ENCODE data around the gene PLXNA2. TPM values are rescaled to one million over a fixed set of nuclear protein-coding genes. Genes with fewer than 3 reads are reported as not detected.

Gene PLXNA2
- total and polyA plus RNA-seq, 2 donors (not counting 1 experiment from before 2014, with no cell fraction given): 0.31 to 1.2 TPM

- TF ChIP-seq EZH2 (IDR thresholded peaks at IDR 0.05; ENCODE audit: borderline replicate concordance, insufficient read depth, low read depth, low read length, poor library complexity, severe bottlenecking) (no peak), CTCF (IDR thresholded peaks at IDR 0.05) (no peak)
- H3K4me3 ChIP-seq (ENCODE audit: control extremely low read depth in 1 of 5, extremely low read depth in 1 of 5, insufficient read depth in 1 of 5, low read depth in 2 of 5, low read length in 4 of 5): no peak overlapping the region
- no peak overlapping the region for H2AFZ ChIP-seq (ENCODE audit: insufficient read depth, low read depth, low read length, poor library complexity, severe bottlenecking)
- H3K4me2 ChIP-seq (replicated peaks; ENCODE audit: low read depth, low read length, poor library complexity, severe bottlenecking): no peak overlapping the region
- no peaks in the 10 kb centered on the region for H3K4me1 ChIP-seq (ENCODE audit: control insufficient read depth in 2 of 2, insufficient read depth in 2 of 2, low read length in 2 of 2)
- ChIA-PET CTCF (interaction anchor here (1.0 to 1.1 kb wide), 2 partner anchors 9 to 232 kb away, joined by 3 to 4 read pairs; no protein-coding TSS in a partner anchor), POLR2A (no interaction called here)
- intact Hi-C loops (cut with micrococcal nuclease): no loop called here
- H3K36me3 ChIP-seq (replicated peaks in 1 of 2; ENCODE audit: control extremely low read depth in 1 of 2, control insufficient read depth in 1 of 2, extremely low read depth in 1 of 2, insufficient read depth in 2 of 2, low read length in 1 of 2): no peaks in the 10 kb centered on the region
- no CpG with 5 or more reads among the region's 1 CpG for WGBS (ENCODE audit: insufficient coverage)
- Mint-ChIP-seq H3K4me1 (no peaks in the 10 kb centered on the region), H3K27ac (no peak overlapping the region), H3K4me3 (no peak overlapping the region), H3K9me3 (ENCODE audit: insufficient read depth) (no peaks in the 10 kb centered on the region), H3K27me3 (peaks cover 56% of the 10 kb centered on the region)
- no peak overlapping the region for H3K27ac ChIP-seq (ENCODE audit: low read length in 2 of 2)
- H3K9me3 ChIP-seq (ENCODE audit: control extremely low read depth in 1 of 3, control insufficient read depth in 2 of 3, insufficient read depth in 1 of 3, low read length in 2 of 3): no peaks in the 10 kb centered on the region
- no peaks in the 10 kb centered on the region for H3K79me2 ChIP-seq (ENCODE audit: control insufficient read depth, insufficient read depth, low read length)
- no peaks in the 10 kb centered on the region for H4K20me1 ChIP-seq (ENCODE audit: control insufficient read depth, insufficient read depth, low read length, poor library complexity, severe bottlenecking)
- DNase-seq (no peak), ATAC-seq (ENCODE audit: low read depth) (no peak)
- H3K9ac ChIP-seq (ENCODE audit: low read length): no peak overlapping the region
- H3K27me3 ChIP-seq (replicated peaks in 1 of 4; ENCODE audit: control extremely low read depth in 1 of 4, control insufficient read depth in 3 of 4, insufficient read depth in 4 of 4, low read length in 3 of 4): peaks cover 0 to 6% (median 3%) of the 10 kb centered on the region in 4 experiments
Measured at GRCh38 chr1:208254376-208254775, 10.2 kb upstream of the PLXNA2 start.

DNA sequence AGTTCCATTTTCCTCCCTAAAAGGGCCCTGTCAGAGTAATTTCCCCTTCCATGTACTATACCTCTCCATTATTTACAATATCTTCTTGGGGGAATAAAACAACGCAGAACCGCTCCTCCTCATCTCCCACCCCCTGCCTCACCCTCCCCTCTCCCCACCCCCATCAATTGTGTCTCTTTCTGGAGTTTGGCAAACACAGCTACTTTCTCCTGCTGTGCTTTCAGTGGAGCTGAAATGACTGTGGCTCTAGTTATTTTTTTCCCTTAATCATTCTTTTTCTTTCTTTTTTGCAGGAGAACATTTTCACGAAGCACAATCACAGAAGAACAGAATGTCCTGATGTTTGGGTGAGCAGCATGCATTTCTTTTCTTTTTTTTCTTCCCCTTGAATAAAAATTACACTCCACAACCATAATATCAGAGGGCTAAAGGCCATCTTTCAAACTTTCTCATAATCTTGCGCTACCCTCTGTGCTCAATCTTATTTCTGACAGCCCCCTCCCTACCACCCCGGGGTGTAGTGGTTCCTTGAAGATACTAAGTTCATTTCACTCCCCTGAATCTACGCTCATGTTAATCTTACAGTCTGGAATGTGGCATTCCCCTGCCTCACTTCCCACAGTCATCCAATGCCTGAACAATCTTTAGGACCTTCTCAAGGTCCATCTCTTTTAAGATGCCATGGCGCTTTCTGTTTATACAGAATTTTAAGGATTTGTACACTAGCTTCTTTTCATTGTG is 8.8 kb upstream of the PLXNA2 start:
- ChIA-PET CTCF (no interaction called here), POLR2A (no interaction called here)
- H3K36me3 ChIP-seq (replicated peaks in 1 of 2; ENCODE audit: control extremely low read depth in 1 of 2, control insufficient read depth in 1 of 2, extremely low read depth in 1 of 2, insufficient read depth in 2 of 2, low read length in 1 of 2): no peaks in the 10 kb centered on the region
- H2AFZ ChIP-seq (ENCODE audit: insufficient read depth, low read depth, low read length, poor library complexity, severe bottlenecking): no peak overlapping the region
- no peaks in the 10 kb centered on the region for H4K20me1 ChIP-seq (ENCODE audit: control insufficient read depth, insufficient read depth, low read length, poor library complexity, severe bottlenecking)
- no peak overlapping the region for H3K4me2 ChIP-seq (replicated peaks; ENCODE audit: low read depth, low read length, poor library complexity, severe bottlenecking)
- TF ChIP-seq EZH2 (IDR thresholded peaks at IDR 0.05; ENCODE audit: borderline replicate concordance, insufficient read depth, low read depth, low read length, poor library complexity, severe bottlenecking) (no peak), CTCF (IDR thresholded peaks at IDR 0.05) (no peak)
- H3K27ac ChIP-seq (ENCODE audit: low read length in 2 of 2): no peak overlapping the region
- peaks cover 0 to 7% (median 2%) of the 10 kb centered on the region in 4 experiments for H3K27me3 ChIP-seq (replicated peaks in 1 of 4; ENCODE audit: control extremely low read depth in 1 of 4, control insufficient read depth in 3 of 4, insufficient read depth in 4 of 4, low read length in 3 of 4)
- intact Hi-C loops (cut with micrococcal nuclease): no loop called here
- Mint-ChIP-seq H3K4me1 (no peaks in the 10 kb centered on the region), H3K9me3 (ENCODE audit: insufficient read depth) (no peaks in the 10 kb centered on the region), H3K27me3 (peaks cover 50% of the 10 kb centered on the region), H3K4me3 (no peak overlapping the region), H3K27ac (no peak overlapping the region)
- no peaks in the 10 kb centered on the region for H3K4me1 ChIP-seq (ENCODE audit: control insufficient read depth in 2 of 2, insufficient read depth in 2 of 2, low read length in 2 of 2)
- DNase-seq (no peak), ATAC-seq (ENCODE audit: low read depth) (no peak)
- WGBS (ENCODE audit: insufficient coverage): 93% methylated on average over 3 of the region's 7 CpGs
- H3K9me3 ChIP-seq (ENCODE audit: control extremely low read depth in 1 of 3, control insufficient read depth in 2 of 3, insufficient read depth in 1 of 3, low read length in 2 of 3): no peaks in the 10 kb centered on the region
- H3K4me3 ChIP-seq (ENCODE audit: control extremely low read depth in 1 of 5, extremely low read depth in 1 of 5, insufficient read depth in 1 of 5, low read depth in 2 of 5, low read length in 4 of 5): no peak overlapping the region
- no peaks in the 10 kb centered on the region for H3K79me2 ChIP-seq (ENCODE audit: control insufficient read depth, insufficient read depth, low read length)
- no peak overlapping the region for H3K9ac ChIP-seq (ENCODE audit: low read length)
